Spinal cord (tissue), 10 donors: ENCODE data around the gene STAT5B. TPM values are rescaled to one million over a fixed set of nuclear protein-coding genes. Genes with fewer than 3 reads are reported as not detected.
"Not testable (repeated sequence)": the region's sequence is repeated elsewhere in the genome, so short reads cannot be mapped to it uniquely, and the experiment has no call there.

Source experiments
- DNase-seq, 6 donors: peaks; one replicate each; pipeline versions ENCODE4 v3.0.0 to v3.0.0-alpha.2; 2013 to 2015; ENCODE audit warnings: low spot score in 6 of 6, low read depth in 4 of 6
- H3K27ac ChIP-seq: one replicate; pipeline ENCODE4 v1.5.1; 2013; ENCODE audit warnings: low read depth, low read length, control low read depth
- H3K27me3 ChIP-seq: one replicate; pipeline ENCODE4 v1.6.1; 2013; ENCODE audit warnings: low read length; ENCODE audit not compliant: control insufficient read depth, insufficient read depth
- H3K36me3 ChIP-seq: one replicate; pipeline ENCODE4 v1.6.1; 2013; ENCODE audit warnings: low read length; ENCODE audit not compliant: control insufficient read depth, insufficient read depth
- H3K4me1 ChIP-seq: one replicate; pipeline ENCODE4 v1.6.1; 2013; ENCODE audit warnings: low read length; ENCODE audit not compliant: control insufficient read depth, insufficient read depth
- H3K4me3 ChIP-seq: one replicate; pipeline ENCODE4 v1.5.1; 2013; ENCODE audit warnings: low read depth, low read length, control low read depth
- H3K9me3 ChIP-seq: one replicate; pipeline ENCODE4 v1.6.1; 2013; ENCODE audit warnings: low read length; ENCODE audit not compliant: control insufficient read depth, insufficient read depth
- WGBS: methylation state at CpG from one replicate; pipeline ENCODE4 v1.1.5; 2013; ENCODE audit warnings: missing lambda C conversion rate; ENCODE audit not compliant: insufficient coverage; 5-methylcytosine and 5-hydroxymethylcytosine counted together
- polyA plus RNA-seq, 2 donors: library from polyadenylated mRNA; unstranded; fragments of 120-200 nt; gene quantifications; one replicate each; pipeline ENCODE4 v1.2.1, GENCODE V29; 2013; ENCODE audit not compliant: insufficient read length in 2 of 2
- total RNA-seq, 2 donors: library from RNA; depleted of rRNA in 1 of 2; stranded (reverse); fragments of 120-200 nt in 1 of 2; fragments of >200 nt in 1 of 2; gene quantifications; one replicate each; pipeline versions ENCODE4 v1.2.3 to v1.2.4, GENCODE V29; 2013 to 2014
- donor health status: healthy.

The STAT5B gene
- total and polyA plus RNA-seq, 4 donors, result 27.2 to 44.1 (median 32.0) TPM

GRCh38 chr17:42253578-42253977 lies 22.6 kb downstream of the STAT5B start:
- H3K9me3 ChIP-seq, result no peaks in the 10 kb centered on the region
- H3K4me1 ChIP-seq, result peaks cover 10% of the 10 kb centered on the region
- no peak overlapping the region for H3K4me3 ChIP-seq
- no peaks in the 10 kb centered on the region for H3K36me3 ChIP-seq
- no peak overlapping the region for H3K27ac ChIP-seq
- DNase-seq, result no peak
- no CpG with 5 or more reads among the region's 5 CpGs for WGBS
- H3K27me3 ChIP-seq, result no peaks in the 10 kb centered on the region

DNA sequence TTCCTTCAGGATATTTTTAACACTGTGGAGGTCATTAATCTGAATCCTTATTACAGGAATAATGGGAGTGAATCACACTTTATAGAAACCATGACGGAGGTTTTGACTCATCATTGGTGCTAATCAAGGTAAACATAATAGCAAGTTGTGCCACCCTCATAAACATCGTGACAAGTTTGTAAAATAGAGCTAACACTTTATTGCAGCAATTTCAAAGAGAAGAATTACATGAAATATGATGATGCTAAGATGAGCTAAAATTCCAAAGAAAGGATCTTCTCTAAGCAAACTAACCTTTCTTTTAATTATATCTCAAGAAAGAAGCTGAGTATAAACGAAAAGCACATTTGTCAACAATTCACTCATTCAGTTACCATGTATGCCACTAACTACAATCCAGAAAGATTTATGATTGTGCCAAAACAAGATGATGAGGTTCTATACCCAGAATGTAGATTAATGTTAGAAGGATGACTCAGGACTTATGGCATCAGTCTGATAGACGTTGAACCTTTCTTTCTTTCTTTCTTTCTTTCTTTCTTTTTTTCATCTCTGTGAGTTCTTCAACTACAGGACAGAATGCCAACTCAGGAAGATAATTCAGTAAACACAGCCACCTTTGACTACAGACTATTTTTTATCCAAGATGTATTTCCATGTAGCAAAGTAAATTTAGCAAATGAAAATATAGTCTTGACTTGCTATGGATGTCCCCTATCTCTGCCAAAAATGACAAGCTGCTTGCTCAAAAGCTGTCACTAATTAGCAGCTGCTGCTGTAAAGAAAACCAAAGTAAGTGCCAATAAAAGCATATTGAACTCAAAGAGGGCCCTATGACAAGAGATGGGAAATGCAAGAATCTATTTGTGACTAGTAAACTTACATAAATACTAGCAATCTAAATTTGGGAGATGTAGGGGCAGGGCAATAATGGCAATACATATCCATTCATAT lies 23.3 kb downstream of the STAT5B start:
- Histone ChIP-seq H3K4me3 (no peak overlapping the region), H3K9me3 (no peaks in the 10 kb centered on the region), H3K27me3 (no peaks in the 10 kb centered on the region), H3K27ac (no peak overlapping the region), H3K36me3 (no peaks in the 10 kb centered on the region), H3K4me1 (peaks cover 14% of the 10 kb centered on the region)
- WGBS, result no CpG with 5 or more reads among the region's 4 CpGs
- DNase-seq, result peak in 2 of 6 donors; percentile 13 to 92

DNA sequence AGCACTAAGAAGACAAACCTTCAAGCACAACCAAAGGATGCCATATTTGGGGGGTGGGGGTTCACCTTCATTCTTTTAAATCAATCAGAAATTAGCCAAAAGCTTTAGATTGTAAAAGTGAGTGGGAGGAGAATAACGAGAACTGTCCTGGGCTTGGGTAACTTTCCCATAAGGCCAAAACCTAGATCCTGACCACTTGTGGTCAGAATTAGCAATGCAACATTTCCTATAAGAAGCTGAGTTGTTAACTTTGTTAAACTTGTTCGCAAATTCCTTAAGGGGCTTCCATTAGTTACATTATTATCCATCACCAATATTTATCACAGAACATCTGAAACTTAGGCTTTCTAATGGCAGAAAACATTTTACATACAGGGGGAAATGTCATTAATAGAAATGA lies 25.1 kb downstream of the STAT5B start:
- H3K9me3 ChIP-seq, result no peaks in the 10 kb centered on the region
- no peak for DNase-seq
- H3K27ac ChIP-seq, result no peak overlapping the region
- no peaks in the 10 kb centered on the region for H3K27me3 ChIP-seq
- no peak overlapping the region for H3K4me3 ChIP-seq
- no peaks in the 10 kb centered on the region for H3K36me3 ChIP-seq
- no CpG with 5 or more reads among the region's 2 CpGs for WGBS
- H3K4me1 ChIP-seq, result peaks cover 18% of the 10 kb centered on the region

DNA sequence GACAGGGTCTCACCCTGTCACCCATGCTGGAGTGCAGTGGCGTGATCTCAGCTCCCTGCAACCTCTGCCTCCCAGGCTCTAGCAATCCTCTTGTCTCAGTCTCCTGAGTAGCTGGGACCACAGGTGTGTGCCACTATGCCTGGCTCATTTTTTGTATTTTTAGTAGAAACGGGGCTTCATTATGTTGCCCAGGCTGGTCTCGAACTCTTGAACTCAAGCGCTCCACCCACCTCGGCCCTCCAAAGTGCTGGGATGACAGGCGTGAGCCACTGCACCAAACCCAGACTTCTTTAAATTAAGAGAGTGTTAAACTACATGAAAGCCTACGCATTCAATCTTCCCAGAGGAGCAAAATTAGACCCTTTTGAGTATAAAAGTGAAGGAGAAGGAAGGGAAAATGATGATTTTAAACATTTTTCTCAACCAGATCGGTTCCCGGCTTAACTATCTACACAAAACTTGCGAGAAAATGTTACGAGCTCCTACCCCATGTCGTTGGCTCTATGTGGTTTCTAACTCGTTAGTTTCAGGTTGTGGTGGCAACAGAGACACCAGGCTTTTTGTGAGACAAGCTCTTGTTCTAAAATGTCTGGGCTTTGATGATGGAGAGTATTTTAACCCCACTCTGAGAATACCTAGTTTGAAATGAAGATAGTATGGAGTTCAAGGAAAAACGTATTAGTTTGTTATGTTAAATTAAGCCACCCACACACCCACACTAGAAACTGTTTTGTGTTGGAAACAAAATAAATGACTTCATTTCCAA lies 26.3 kb downstream of the STAT5B start:
- H3K4me1 ChIP-seq, result peaks cover 14% of the 10 kb centered on the region
- DNase-seq, result no peak
- WGBS, result 93% methylated on average over 4 of the region's 14 CpGs
- H3K27me3 ChIP-seq, result no peaks in the 10 kb centered on the region
- no peak overlapping the region for H3K4me3 ChIP-seq
- H3K9me3 ChIP-seq, result no peaks in the 10 kb centered on the region
- no peaks in the 10 kb centered on the region for H3K36me3 ChIP-seq
- H3K27ac ChIP-seq, result no peak overlapping the region

DNA sequence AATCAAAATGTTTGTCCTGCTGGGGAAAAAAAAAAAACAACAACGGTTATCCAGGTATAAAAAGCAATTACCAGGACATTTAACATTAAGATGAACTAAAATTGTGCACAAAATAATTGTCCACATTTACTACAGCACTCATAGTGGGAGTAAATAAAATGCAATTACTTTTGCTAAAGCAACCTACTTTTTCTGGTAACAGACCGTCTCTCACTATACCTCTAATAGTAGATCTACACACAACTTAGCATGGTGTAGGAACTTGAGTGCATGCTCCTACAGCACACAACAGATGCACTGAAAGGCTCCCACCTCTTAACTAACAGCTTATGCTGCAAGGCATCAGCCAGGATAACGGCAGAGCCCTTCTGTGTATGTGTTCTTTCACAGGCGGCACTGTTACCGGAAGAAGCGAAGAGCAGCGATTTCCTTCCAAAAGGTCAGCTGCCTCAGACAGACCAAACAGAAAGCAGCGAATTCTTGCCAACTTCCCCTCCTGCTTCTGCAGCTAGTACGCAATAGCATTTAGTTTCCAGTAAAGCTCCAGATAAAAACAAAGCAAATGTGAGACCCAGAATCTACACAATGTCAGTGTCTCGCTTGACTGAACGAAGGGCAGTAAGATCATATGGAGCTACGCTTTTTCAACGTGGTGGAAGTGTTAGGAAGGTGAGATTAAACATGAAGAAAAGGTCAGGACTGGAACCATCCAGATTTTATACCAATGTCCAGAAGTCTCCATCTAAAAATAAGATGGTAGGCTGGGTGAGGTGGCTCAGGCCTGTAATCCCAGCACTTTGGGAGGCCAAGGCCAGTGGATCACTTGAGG lies 27.6 kb downstream of the STAT5B start:
- Histone ChIP-seq H3K27ac (peak overlapping the region; percentile 90), H3K4me1 (peaks cover 14% of the 10 kb centered on the region), H3K36me3 (no peaks in the 10 kb centered on the region), H3K27me3 (no peaks in the 10 kb centered on the region), H3K4me3 (peak overlapping the region; percentile 1), H3K9me3 (no peaks in the 10 kb centered on the region)
- 26% methylated on average over 6 of the region's 13 CpGs for WGBS
- peak; percentile 54 to 96 (median 64) for DNase-seq

DNA sequence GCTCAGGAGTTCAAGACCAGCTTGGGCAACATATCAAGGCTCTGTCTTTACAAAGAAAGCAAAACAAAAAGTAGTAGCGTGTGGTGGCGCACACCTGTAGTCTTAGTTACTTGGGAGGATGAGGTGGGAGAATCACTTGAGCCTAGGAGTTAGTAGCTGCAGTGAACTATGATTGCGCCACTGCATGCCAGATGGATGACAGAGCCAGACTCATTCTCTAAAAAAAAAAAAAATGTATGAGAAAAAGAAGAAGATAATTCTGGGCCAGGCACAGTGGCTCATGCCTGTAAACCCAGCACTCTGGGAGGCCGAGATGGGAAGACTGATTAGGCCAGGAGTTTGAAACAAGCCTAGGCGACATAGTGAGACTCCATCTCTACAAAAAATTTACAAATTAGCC lies 28.5 kb downstream of the STAT5B start:
- H3K4me3 ChIP-seq, result no peak overlapping the region

GRCh38 chr17:42246515-42246914 lies 29.7 kb downstream of the STAT5B start:
- no peaks in the 10 kb centered on the region for H3K27me3 ChIP-seq
- DNase-seq, result no peak
- H3K9me3 ChIP-seq, result no peaks in the 10 kb centered on the region
- H3K27ac ChIP-seq, result no peak overlapping the region
- H3K36me3 ChIP-seq, result no peaks in the 10 kb centered on the region
- H3K4me1 ChIP-seq, result peaks cover 14% of the 10 kb centered on the region
- 89% methylated on average over 3 of the region's 7 CpGs for WGBS
- H3K4me3 ChIP-seq, result no peak overlapping the region

More for the DNA sequence above, 28.5 kb downstream of the STAT5B start:
- H3K36me3 ChIP-seq, result no peaks in the 10 kb centered on the region
- H3K27ac ChIP-seq, result no peak overlapping the region
- peaks cover 14% of the 10 kb centered on the region for H3K4me1 ChIP-seq
- no peaks in the 10 kb centered on the region for H3K27me3 ChIP-seq
- WGBS, result 96% methylated on average over 3 of the region's 5 CpGs
- DNase-seq, result no peak
- no peaks in the 10 kb centered on the region for H3K9me3 ChIP-seq

DNA sequence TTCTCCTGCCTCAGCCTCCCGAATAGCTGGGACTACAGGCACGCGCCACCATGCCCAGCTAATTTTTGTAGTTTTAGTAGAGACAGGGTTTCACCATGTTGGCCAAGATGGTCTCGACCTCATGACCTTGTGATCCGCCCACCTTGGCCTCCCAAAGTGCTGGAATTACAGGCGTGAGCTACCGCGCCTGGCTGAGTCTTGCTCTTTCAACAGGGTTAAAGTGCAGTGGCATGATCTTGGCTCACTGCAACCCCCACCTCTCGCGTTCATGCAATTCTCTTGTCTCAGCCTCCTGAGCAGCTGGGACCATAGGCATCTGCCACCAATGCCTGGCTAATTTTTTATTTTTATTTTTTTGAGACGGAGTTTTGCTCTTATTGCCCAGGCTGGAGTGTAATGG lies 31.0 kb downstream of the STAT5B start:
- peaks cover 14% of the 10 kb centered on the region for H3K4me1 ChIP-seq
- not testable (repeated sequence) for H3K27me3 ChIP-seq, H3K36me3 ChIP-seq, H3K9me3 ChIP-seq, DNase-seq, H3K4me3 ChIP-seq, H3K27ac ChIP-seq
- WGBS, result 97% methylated on average over 9 of the region's 11 CpGs

DNA sequence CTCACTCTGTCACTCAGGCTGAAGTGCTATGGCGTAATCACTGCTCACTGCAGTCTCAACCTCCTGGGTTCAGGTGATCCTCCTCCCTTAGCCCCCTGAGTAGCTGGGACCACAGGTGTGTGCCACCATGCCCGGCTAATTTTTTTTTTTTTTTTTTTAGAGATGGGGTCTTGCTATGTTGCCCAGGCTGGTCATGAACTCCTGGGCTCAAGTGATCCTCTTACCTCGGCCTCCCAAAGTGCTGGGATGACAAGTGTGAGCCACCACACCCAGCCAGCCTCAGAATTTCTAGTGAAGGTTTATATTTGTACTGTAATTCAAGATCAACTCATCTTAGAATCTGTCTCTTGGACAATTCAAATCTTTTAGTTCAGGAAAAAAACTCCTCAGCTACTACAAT lies 32.1 kb downstream of the STAT5B start:
- not testable (repeated sequence) for H3K27me3 ChIP-seq, H3K36me3 ChIP-seq, H3K9me3 ChIP-seq, H3K27ac ChIP-seq, DNase-seq, H3K4me3 ChIP-seq
- H3K4me1 ChIP-seq, result peaks cover 13% of the 10 kb centered on the region
- 100% methylated on average over 1 of the region's 3 CpGs for WGBS
